ENCODE measurements around the gene ALDOC.

The ALDOC gene

GRCh38 chr17:28551421-28552175 is 25.1 kb downstream of the ALDOC start:
- peak; percentile 12 for DNase-seq

GRCh38 chr17:28550858-28551257 is 25.8 kb downstream of the ALDOC start:
- DNase-seq = no peak

- DNase-seq = no peak
Observed at GRCh38 chr17:28549236-28550132, 27.2 kb downstream of the ALDOC start.

- no peak for DNase-seq
Observed at GRCh38 chr17:28548417-28549130, 28.1 kb downstream of the ALDOC start.

- peak; percentile 49 for DNase-seq
Observed at GRCh38 chr17:28547623-28548416, 28.9 kb downstream of the ALDOC start.

GRCh38 chr17:28547096-28547622 is 29.5 kb downstream of the ALDOC start:
- no peak for DNase-seq

GRCh38 chr17:28545787-28546415 is 30.8 kb downstream of the ALDOC start:
- DNase-seq = no peak

- DNase-seq = no peak
Observed at GRCh38 chr17:28545141-28545503, 31.6 kb downstream of the ALDOC start.

- DNase-seq = no peak
Observed at GRCh38 chr17:28544402-28545140, 32.1 kb downstream of the ALDOC start.

- DNase-seq = no peak
Observed at GRCh38 chr17:28541439-28541838, 35.3 kb downstream of the ALDOC start.

GRCh38 chr17:28540231-28540630 is 36.5 kb downstream of the ALDOC start:
- no peak for DNase-seq

- DNase-seq = no peak
Observed at GRCh38 chr17:28538296-28538895, 38.3 kb downstream of the ALDOC start.

GRCh38 chr17:28537219-28537610 is 39.5 kb downstream of the ALDOC start:
- no peak for DNase-seq

- no peak for DNase-seq
Observed at GRCh38 chr17:28536532-28537218, 40.0 kb downstream of the ALDOC start.

- DNase-seq = no peak
Observed at GRCh38 chr17:28534740-28535375, 41.8 kb downstream of the ALDOC start.

- no peak for DNase-seq
Observed at GRCh38 chr17:28533091-28533807, 43.4 kb downstream of the ALDOC start.

- DNase-seq = no peak
Observed at GRCh38 chr17:28532050-28532960, 44.4 kb downstream of the ALDOC start.

- DNase-seq = no peak
Observed at GRCh38 chr17:28530926-28531325, 45.8 kb downstream of the ALDOC start.

All from NCI-H1694 (cell line).